ENCODE measurements around the gene TNFAIP8L1.

GRCh38 chr19:4596033-4596904 is 43.0 kb upstream of the TNFAIP8L1 start:
- TF ChIP-seq CTCF (IDR thresholded peaks at IDR 0.05) (no peak), POLR2AphosphoS5 (IDR thresholded peaks at IDR 0.05) (no peak), POLR2A (IDR thresholded peaks at IDR 0.05) (no peak), EP300 (IDR thresholded peaks at IDR 0.05; ENCODE audit: low read depth) (no peak)
